Activated T-helper 1 cell treated with anti-CD3 and anti-CD28 coated beads, Interleukin-12 subunit alpha, Interleukin-12 subunit beta, Interleukin-2, Interleukin-4 antibody, amounts not matched to agents 30 ng/mL and 10 ng/mL and 1 ng/mL, durations not matched to agents 14 hours and 24 hours and 36 hours (primary cell): Measurements from ENCODE around the gene OAT. TPM values are rescaled to one million over a fixed set of nuclear protein-coding genes. Genes with fewer than 3 reads are reported as not detected.

Experiments
- DNase-seq: peaks from one replicate; pipeline ENCODE4 v3.0.0; 2021; ENCODE audit warnings: low spot score
- H3K27ac Mint-ChIP-seq: one replicate; pipeline ENCODE4 v1.8.0; 2021; ENCODE audit warnings: mild to moderate bottlenecking, mixed read lengths
- H3K27me3 Mint-ChIP-seq: one replicate; pipeline ENCODE4 v1.8.0; 2022; ENCODE audit warnings: mild to moderate bottlenecking, moderate library complexity, mixed read lengths; ENCODE audit not compliant: insufficient read depth
- H3K36me3 Mint-ChIP-seq: one replicate; pipeline ENCODE4 v1.8.0; 2021; ENCODE audit warnings: low read depth, mixed read lengths
- H3K4me1 Mint-ChIP-seq: one replicate; pipeline ENCODE4 v1.8.0; 2021; ENCODE audit warnings: low read depth, mixed read lengths
- H3K4me3 Mint-ChIP-seq: one replicate; pipeline ENCODE4 v1.8.0; 2021; ENCODE audit warnings: mild to moderate bottlenecking, moderate library complexity, mixed read lengths
- H3K9me3 Mint-ChIP-seq: one replicate; pipeline ENCODE4 v1.8.0; 2021; ENCODE audit warnings: mixed read lengths
- intact Hi-C: fragments of 100-400 bp; cut with micrococcal nuclease; formaldehyde crosslinking; loops from one replicate; pipeline ENCODE4 v1.15.1; 2024
- total RNA-seq: library from RNA; stranded (reverse); gene quantifications from 2 replicates; pipeline ENCODE4 v1.2.3, GENCODE V29; 2022

The OAT gene
- 35.6 and 37.9 TPM in 2 replicates for total RNA-seq

DNA sequence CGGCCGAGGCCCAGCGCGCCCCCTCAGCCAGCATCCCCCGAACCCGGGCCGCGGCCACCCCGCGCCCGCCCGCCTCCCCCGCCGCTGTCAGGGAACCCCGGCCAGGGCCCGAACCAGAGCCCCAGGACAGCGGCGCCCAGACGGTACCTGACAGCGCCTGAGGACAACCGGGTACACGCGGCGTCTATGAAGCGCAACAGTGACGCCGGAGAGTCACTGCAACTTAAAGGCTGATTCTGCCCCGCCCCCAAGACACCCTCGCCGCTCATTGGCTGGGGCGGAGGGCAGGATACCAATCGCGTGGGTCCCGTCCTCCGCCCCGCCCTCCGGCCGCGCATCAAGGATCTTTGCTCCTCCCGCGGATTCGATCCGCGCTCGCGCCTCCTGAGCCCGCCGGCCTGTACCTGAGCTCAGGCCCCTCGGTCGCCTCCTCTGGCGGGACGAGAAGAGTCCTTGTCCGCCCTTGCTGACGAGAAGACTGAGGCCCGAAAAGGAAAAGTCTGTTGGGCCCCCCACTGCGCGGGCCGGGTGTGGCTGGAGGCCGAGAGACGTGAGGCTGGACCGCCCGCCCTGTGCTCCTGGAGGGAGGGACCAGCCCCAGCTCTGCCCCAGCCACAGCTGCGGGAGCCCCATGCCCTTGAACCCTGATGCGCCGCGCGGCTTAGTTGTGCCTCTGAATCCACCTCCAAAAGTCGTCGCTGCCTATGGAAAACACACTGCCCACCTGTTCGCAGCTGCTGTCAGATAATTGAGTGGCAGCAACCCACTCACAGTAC, at the start of gene OAT:
TSS of gene OAT (minus strand) at position 198 of the 776 bp plus-strand sequence. CDS start 6,752 bp downstream, outside the sequence.
- Mint-ChIP-seq H3K36me3 (no peaks in the 10 kb centered on the region), H3K9me3 (no peaks in the 10 kb centered on the region), H3K27ac (peak within 1 kb of the TSS; percentile 29), H3K27me3 (peaks cover 22% of the 10 kb centered on the region), H3K4me1 (peaks cover 12% of the 10 kb centered on the region), H3K4me3 (peak within 1 kb of the TSS; percentile 81)
- DNase-seq: peak; percentile 95
- intact Hi-C loops: loop anchor here (1.0 to 2.0 kb wide), 7 partner anchors 16 to 1410 kb away; partner anchors contain the start of genes ACADSB, EEF1AKMT2, FAM53B and IKZF5

- Mint-ChIP-seq H3K9me3 (no peaks in the 10 kb centered on the region), H3K27ac (no peak overlapping the region), H3K36me3 (peaks cover 3% of the 10 kb centered on the region), H3K4me1 (peaks cover 21% of the 10 kb centered on the region), H3K4me3 (no peak overlapping the region), H3K27me3 (peaks cover 2% of the 10 kb centered on the region)
- intact Hi-C loops: no loop called here
- DNase-seq: no peak
These were observed 48.4 kb upstream of the OAT start for GRCh38 chr10:124467165-124467564.

- no peaks in the 10 kb centered on the region for H3K9me3 Mint-ChIP-seq
- no peak for DNase-seq
- intact Hi-C loops: no loop called here
- no peak overlapping the region for H3K27ac Mint-ChIP-seq
- H3K36me3 Mint-ChIP-seq: peaks cover 4% of the 10 kb centered on the region
- H3K4me1 Mint-ChIP-seq: peaks cover 26% of the 10 kb centered on the region
- H3K27me3 Mint-ChIP-seq: no peaks in the 10 kb centered on the region
- peak overlapping the region; percentile 50 for H3K4me3 Mint-ChIP-seq
These were observed 47.2 kb upstream of the OAT start for GRCh38 chr10:124465777-124466488.

- intact Hi-C loops: no loop called here
- Mint-ChIP-seq H3K27me3 (peaks cover 1% of the 10 kb centered on the region), H3K27ac (peak overlapping the region; percentile 57), H3K9me3 (no peaks in the 10 kb centered on the region), H3K36me3 (peaks cover 4% of the 10 kb centered on the region), H3K4me3 (peak overlapping the region; percentile 50), H3K4me1 (peaks cover 26% of the 10 kb centered on the region)
- no peak for DNase-seq
These were observed 46.5 kb upstream of the OAT start for GRCh38 chr10:124465003-124465776.

DNA sequence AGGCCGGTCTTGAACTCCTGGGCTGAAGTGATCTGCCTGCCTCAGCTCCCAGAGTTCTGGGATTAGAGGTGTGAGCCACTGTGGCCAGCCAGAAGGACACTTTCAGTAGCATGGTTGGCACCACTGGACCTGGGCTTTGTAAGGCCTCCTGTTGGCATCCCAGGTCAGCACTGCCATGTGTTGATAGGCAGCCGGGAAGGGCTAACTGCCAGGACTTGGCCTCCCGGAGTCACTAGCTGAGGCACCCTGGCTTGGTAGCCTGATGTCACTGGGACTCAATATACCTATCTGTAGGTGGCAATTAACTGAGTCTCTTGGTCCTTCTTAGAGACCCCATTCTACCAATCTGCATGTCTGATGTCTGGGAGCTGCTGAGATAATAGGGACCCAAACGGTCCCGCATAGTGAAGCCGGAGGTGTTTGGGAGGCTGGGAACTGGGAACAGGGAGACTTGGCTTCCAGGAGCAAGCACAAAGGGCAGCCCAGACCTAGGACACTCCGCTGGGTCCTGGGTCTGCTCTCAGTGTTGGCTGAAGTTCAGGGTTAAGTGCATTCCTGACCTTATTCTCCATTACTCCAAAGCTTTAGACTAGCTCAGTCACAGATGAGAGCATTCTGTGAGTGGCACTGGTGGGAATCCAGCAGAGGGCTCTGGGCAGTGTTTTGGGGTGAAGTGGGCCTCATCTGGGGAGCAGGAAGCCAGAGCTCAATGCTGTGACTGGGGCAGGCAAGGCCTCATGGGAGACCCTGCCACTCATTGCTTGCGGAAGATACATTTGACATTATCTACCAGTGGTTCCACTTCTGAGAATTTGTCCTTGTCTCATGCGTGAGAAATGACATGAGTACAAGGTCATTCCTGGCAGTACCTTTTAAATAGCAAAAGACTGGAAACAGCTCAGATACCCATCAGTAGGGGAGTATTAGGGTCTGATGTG, 45.6 kb upstream of the OAT start:
- DNase-seq: no peak
- Mint-ChIP-seq H3K9me3 (no peaks in the 10 kb centered on the region), H3K36me3 (peaks cover 4% of the 10 kb centered on the region), H3K27me3 (peaks cover 1% of the 10 kb centered on the region), H3K4me1 (peaks cover 26% of the 10 kb centered on the region), H3K27ac (peak overlapping the region; percentile 57), H3K4me3 (peak overlapping the region; percentile 50)
- intact Hi-C loops: loop anchor here (5.0 kb wide), 4 partner anchors 232 to 1457 kb away; partner anchors contain the start of genes ACADSB, BUB3, EEF1AKMT2 and IKZF5

DNA sequence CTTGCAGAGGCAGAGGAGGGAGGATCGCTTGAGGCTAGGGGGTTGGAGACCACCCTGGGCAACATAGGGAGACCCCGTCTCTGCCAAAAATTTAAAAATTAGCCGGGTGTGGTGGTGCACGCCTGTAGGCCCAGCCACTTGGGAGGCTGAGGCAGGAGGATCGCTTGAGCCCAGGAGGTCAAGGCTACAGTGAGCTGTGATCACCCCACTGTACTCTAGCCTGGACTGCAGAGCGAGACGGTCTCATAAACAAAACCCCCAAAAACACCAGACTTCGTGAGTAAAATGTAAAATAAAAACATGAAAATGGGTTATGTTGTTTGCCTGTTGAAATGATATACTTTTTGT, 43.6 kb upstream of the OAT start:
- Mint-ChIP-seq H3K4me1 (peaks cover 26% of the 10 kb centered on the region), H3K27ac (peak overlapping the region; percentile 61), H3K4me3 (peak overlapping the region; percentile 87), H3K36me3 (peaks cover 4% of the 10 kb centered on the region), H3K27me3 (peaks cover 11% of the 10 kb centered on the region), H3K9me3 (no peaks in the 10 kb centered on the region)
- no peak for DNase-seq
- intact Hi-C loops: loop anchor here (5.0 kb wide), 4 partner anchors 230 to 1455 kb away; partner anchors contain the start of genes ACADSB, BUB3, EEF1AKMT2 and IKZF5

- Mint-ChIP-seq H3K27me3 (peaks cover 13% of the 10 kb centered on the region), H3K27ac (peak within 1 kb of the TSS; percentile 98)
These were observed 43.1 kb upstream of the OAT start, which contains the start of gene LHPP for GRCh38 chr10:124461642-124462347. LHPP (plus strand) TSS chr10:124461823; CDS start chr10:124461863, 40 bp downstream.

DNA sequence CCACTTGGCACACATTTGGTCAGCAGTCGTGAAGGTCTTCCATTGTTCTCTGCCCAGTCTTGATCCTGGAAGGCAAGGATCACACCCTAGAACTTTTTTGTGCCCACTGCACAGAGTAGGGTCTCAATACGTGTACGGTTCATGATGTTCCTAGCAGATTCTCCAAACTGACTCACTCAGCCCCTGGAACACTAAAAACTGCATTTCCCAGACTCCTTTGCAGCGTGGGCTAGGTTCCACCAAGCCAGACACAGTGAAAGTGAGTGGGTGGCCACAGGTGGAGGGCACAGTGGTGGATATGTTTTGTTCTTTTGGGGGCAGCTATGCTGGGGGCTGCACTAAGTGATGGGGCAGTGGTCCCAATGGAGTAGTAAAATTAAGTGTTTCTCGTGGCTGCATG, 41.4 kb upstream of the OAT start:
- H3K9me3 Mint-ChIP-seq: no peaks in the 10 kb centered on the region
- peak overlapping the region; percentile 53 for H3K4me3 Mint-ChIP-seq
- H3K27ac Mint-ChIP-seq: no peak overlapping the region
- DNase-seq: no peak
- peaks cover 22% of the 10 kb centered on the region for H3K27me3 Mint-ChIP-seq
- intact Hi-C loops: loop anchor here (2.0 to 5.0 kb wide), 7 partner anchors 71 to 1453 kb away; partner anchors contain the start of genes ACADSB, BUB3, EDRF1 and EEF1AKMT2
- H3K36me3 Mint-ChIP-seq: peaks cover 4% of the 10 kb centered on the region
- peaks cover 15% of the 10 kb centered on the region for H3K4me1 Mint-ChIP-seq

More at GRCh38 chr10:124461642-124462347, 43.1 kb upstream of the OAT start, which contains the start of gene LHPP:
- H3K4me3 Mint-ChIP-seq: peak within 1 kb of the TSS; percentile 87
- H3K36me3 Mint-ChIP-seq: peaks cover 4% of the 10 kb centered on the region
- intact Hi-C loops: loop anchor here (1.0 to 5.0 kb wide), 9 partner anchors 42 to 1454 kb away; partner anchors contain the start of genes ACADSB, BUB3, EDRF1 and EEF1AKMT2
- DNase-seq: peak; percentile 86
- H3K9me3 Mint-ChIP-seq: no peaks in the 10 kb centered on the region
- peaks cover 26% of the 10 kb centered on the region for H3K4me1 Mint-ChIP-seq

DNA sequence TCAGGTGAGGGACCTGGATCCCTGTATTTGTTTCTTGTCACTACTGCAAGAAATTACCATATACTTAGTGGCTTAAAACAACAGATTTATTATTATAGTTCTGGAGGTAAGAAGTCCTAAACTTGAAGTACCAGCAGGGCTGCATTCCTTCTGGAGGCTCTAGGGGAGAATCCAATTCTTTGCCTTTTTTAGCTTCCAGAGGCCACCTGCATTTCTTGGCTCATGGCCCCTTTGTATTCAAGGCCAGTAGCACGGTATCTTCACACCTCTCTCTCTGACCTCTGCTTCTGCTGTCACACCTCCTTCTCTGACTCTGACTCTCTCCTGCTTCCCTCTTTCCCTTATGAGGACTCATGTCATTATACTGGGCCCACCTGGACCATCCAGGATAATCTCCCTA, 40.7 kb upstream of the OAT start:
- no peak overlapping the region for H3K4me3 Mint-ChIP-seq

DNA sequence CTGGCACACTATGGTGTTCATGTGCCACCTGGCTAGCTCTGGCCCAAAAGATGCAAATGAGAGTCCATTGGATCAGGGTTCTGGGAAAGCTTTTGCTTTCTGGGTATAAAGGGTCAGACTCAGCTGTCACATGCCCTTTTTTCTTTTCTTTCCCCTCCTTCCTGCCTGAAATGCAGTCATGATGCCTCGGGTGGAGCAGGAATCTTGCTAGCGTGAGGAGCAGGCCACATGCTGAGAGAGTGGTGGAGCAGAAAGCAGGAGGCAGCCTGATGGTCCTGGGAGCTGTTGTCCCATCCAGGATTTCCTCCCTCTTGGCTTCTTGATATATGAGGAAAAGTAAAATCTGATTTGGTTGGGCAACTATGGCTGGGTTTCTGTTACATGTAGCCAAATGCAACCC, 40.2 kb upstream of the OAT start:
- no peaks in the 10 kb centered on the region for H3K9me3 Mint-ChIP-seq
- H3K4me1 Mint-ChIP-seq: peaks cover 5% of the 10 kb centered on the region
- intact Hi-C loops: no loop called here
- DNase-seq: no peak
- H3K4me3 Mint-ChIP-seq: no peak overlapping the region
- H3K27ac Mint-ChIP-seq: no peak overlapping the region
- H3K36me3 Mint-ChIP-seq: peaks cover 1% of the 10 kb centered on the region
- H3K27me3 Mint-ChIP-seq: peaks cover 34% of the 10 kb centered on the region

More for the DNA sequence above, 40.7 kb upstream of the OAT start:
- Mint-ChIP-seq H3K9me3 (no peaks in the 10 kb centered on the region), H3K27ac (no peak overlapping the region), H3K27me3 (peaks cover 30% of the 10 kb centered on the region), H3K36me3 (peaks cover 1% of the 10 kb centered on the region), H3K4me1 (peaks cover 8% of the 10 kb centered on the region)
- intact Hi-C loops: no loop called here
- no peak for DNase-seq

- intact Hi-C loops: no loop called here
- no peak overlapping the region for H3K27ac Mint-ChIP-seq
- peaks cover 38% of the 10 kb centered on the region for H3K27me3 Mint-ChIP-seq
- DNase-seq: no peak
- H3K4me1 Mint-ChIP-seq: peaks cover 5% of the 10 kb centered on the region
- no peak overlapping the region for H3K4me3 Mint-ChIP-seq
- H3K36me3 Mint-ChIP-seq: peaks cover 1% of the 10 kb centered on the region
- H3K9me3 Mint-ChIP-seq: no peaks in the 10 kb centered on the region
These were observed 39.8 kb upstream of the OAT start for GRCh38 chr10:124458473-124458872.
